Vein endothelial cell (primary cell): ENCODE measurements around the gene CLMP. TPM values are rescaled to one million over a fixed set of nuclear protein-coding genes. Genes with fewer than 3 reads are reported as not detected.

ENCODE experiments used
- small RNA-seq: library from RNA; depleted of rRNA; stranded (forward); fragments of <200 nt; gene quantifications from one replicate; pipeline ENCODE3, GENCODE V24; 2012
- total RNA-seq: library from RNA; depleted of rRNA; stranded (reverse); fragments of >200 nt; gene quantifications from 2 replicates; pipeline ENCODE4 v1.2.3, GENCODE V29; 2012

The CLMP gene
- total RNA-seq: 0.10 and 1.6 TPM in 2 replicates

DNA sequence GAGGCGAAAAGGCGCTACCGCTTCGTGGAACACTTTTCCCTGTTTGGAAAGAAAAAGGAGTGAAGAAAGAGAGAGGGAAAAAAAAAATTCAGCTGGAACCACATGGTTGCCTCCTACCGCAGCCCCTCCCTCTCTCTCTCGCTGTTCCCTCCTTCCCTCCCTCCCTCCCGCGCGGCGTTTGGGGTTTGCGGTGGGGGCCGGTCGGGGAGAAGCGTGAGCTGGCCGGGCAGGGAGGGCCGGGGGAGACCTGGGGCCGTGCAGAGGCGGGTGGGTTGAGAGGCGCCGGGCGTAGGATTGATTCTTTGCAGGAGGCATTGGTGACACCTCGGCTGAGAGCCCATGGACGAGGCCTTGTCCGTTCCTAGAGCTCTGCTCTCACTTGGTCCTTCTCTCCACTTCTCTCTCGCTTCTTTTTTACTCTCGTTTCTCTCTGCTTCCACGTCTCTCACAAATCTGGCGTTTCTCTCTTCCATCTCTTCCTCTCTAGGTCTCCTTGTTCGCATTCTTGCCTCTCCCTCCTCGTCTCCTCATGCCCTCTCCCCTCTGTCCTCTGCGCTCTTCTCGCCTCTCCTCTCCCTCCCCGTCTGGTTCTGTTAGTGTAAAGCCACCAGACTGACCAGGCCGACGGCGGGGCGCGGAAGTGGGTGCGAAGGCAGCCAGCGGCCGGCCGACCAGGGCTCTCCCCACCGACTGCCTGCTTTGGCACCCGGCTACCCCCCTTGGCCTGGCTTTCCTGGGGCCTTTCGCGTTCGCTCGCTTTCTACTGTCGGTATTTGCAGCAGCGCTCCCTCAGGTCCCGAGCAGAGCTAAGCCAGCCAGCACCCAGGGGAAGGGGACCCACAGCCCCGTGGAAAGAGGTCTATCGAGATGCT, at the start of gene CLMP:
TSS of gene CLMP (minus strand) at position 61 of the 872 bp plus-strand sequence. CDS start 308 bp downstream, outside the sequence.

DNA sequence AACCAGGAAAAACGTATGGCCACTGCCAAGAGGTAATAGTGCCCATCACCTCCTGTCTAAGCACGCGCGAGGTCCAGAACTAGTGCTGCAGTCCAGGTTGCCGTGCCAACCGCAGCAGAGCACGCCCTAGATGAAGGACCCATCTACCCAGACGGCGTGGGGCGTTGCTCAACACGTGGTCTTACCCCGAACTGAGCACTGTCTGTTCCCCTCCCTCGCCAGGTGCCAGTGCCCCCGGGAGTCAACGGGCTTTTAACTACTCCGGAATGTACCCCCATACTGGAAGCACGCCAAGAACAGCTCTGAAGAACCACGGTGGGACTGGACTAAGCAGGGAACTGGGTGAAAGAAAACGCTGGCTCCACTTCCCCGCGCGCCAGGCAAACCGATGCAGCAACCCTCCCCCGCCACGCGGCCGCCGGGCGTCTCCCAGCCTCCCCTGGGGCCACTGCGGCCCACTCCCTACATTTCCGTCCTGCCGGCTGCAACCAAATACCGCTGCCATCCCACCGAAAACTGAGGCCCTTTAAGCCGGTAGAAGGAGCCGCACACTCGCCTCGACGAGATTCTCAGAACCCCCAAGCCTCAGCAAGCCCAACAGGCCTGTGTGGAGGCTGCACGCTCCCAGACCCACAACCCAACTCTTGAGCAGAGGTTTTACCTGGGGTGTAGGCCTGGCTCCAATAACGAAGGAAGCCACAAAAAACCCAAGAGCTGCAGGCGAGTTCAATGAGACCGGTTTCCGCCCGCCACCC, 133.5 kb downstream of the CLMP start, which contains the start of gene HSPA8:
TSS of gene HSPA8 (minus strand) at position 734 of the 755 bp plus-strand sequence. CDS start 812 bp downstream, outside the sequence.

Small RNA genes lying within 50 kb of the gene (small RNA-seq; reads per million reads assigned to genes)
- not detected for gene RPL31P47
- not detected for gene SNORD14C
- gene SNORD14D: not detected
- gene SNORD14E: 161 reads per million, percentile 99 among the genes with 10 or more reads in this experiment

Other genes with a start within 250 kb of the CLMP start
- not detected in 2 replicates for gene BSX, start 213.4 kb downstream of the CLMP start, total RNA-seq
- 2,557 and 3,245 TPM in 2 replicates for gene HSPA8, start 133.1 kb downstream of the CLMP start, total RNA-seq
- 2.0 and 7.5 TPM in 2 replicates for gene GRAMD1B, start 235.0 kb upstream of the CLMP start, total RNA-seq